Activated naive CD4-positive, alpha-beta T cell treated with anti-CD3 and anti-CD28 coated beads, Interleukin-2, amount 50 U/mL, for 72 hours (primary cell): ENCODE measurements around the gene KCNB1. TPM values are rescaled to one million over a fixed set of nuclear protein-coding genes. Genes with fewer than 3 reads are reported as not detected.

Experiments used
- ATAC-seq, 2 donors: fragments of 150-1000 bp; cut with Tn5 transposase; 2 replicates each; pipeline ENCODE4 v1.10.0; 2021; ENCODE audit warnings: mild to moderate bottlenecking in 2 of 2, moderate library complexity in 2 of 2
- DNase-seq, 2 donors: peaks; one replicate each; pipeline ENCODE4 v3.0.0; 2021 to 2022; ENCODE audit warnings: low spot score in 2 of 2
- H3K27ac Mint-ChIP-seq, 2 donors: one replicate each; pipeline ENCODE4 v1.8.0; 2022; ENCODE audit warnings: mild to moderate bottlenecking in 2 of 2, mixed read lengths in 2 of 2
- H3K36me3 Mint-ChIP-seq, 2 donors: one replicate each; pipeline ENCODE4 v1.8.0; 2022; ENCODE audit warnings: mixed read lengths in 2 of 2
- H3K9me3 Mint-ChIP-seq, 2 donors: one replicate each; pipeline ENCODE4 v1.8.0; 2022; ENCODE audit warnings: mixed read lengths in 2 of 2
- total RNA-seq, 2 donors: library from RNA; stranded (reverse); gene quantifications; one replicate each; pipeline ENCODE4 v1.2.3, GENCODE V29; 2022

The KCNB1 gene
- not detected for total RNA-seq

GRCh38 chr20:49482621-49483017 lies at the start of gene KCNB1:
KCNB1 (minus strand) TSS chr20:49482668; CDS start chr20:49482480, 188 bp downstream.
- H3K27ac Mint-ChIP-seq, result peak within 1 kb of the TSS in 1 of 2 donors; percentile 41
- H3K9me3 Mint-ChIP-seq, result no peaks in the 10 kb centered on the region
- no peaks in the 10 kb centered on the region for H3K36me3 Mint-ChIP-seq
- DNase-seq (peak in 1 of 2 donors; percentile 48), ATAC-seq (peak; percentile 33 to 51)

- peaks cover 0 to 3% of the 10 kb centered on the region in 2 donors for H3K9me3 Mint-ChIP-seq
- ATAC-seq (no peak), DNase-seq (no peak)
- H3K36me3 Mint-ChIP-seq, result no peaks in the 10 kb centered on the region
- H3K27ac Mint-ChIP-seq, result no peak overlapping the region
These were observed 47.0 kb upstream of the KCNB1 start for GRCh38 chr20:49529470-49529869.

GRCh38 chr20:49526568-49526967 lies 44.1 kb upstream of the KCNB1 start:
- DNase-seq, result no peak
- ATAC-seq, result no peak
- peaks cover 0 to 6% of the 10 kb centered on the region in 2 donors for H3K36me3 Mint-ChIP-seq
- no peak overlapping the region for H3K27ac Mint-ChIP-seq
- H3K9me3 Mint-ChIP-seq, result peaks cover 0 to 14% of the 10 kb centered on the region in 2 donors

- no peak for ATAC-seq
- Mint-ChIP-seq H3K27ac (no peak overlapping the region), H3K9me3 (peaks cover 0 to 14% of the 10 kb centered on the region in 2 donors), H3K36me3 (peaks cover 0 to 6% of the 10 kb centered on the region in 2 donors)
- DNase-seq, result no peak
These were observed 43.6 kb upstream of the KCNB1 start for GRCh38 chr20:49526056-49526455.

- ATAC-seq, result no peak
- Mint-ChIP-seq H3K9me3 (peaks cover 0 to 14% of the 10 kb centered on the region in 2 donors), H3K27ac (no peak overlapping the region), H3K36me3 (peaks cover 0 to 6% of the 10 kb centered on the region in 2 donors)
- DNase-seq, result no peak
These were observed 41.4 kb upstream of the KCNB1 start for GRCh38 chr20:49523767-49524360.

GRCh38 chr20:49521356-49521755 lies 38.9 kb upstream of the KCNB1 start:
- Mint-ChIP-seq H3K9me3 (peaks cover 0 to 14% of the 10 kb centered on the region in 2 donors), H3K27ac (no peak overlapping the region), H3K36me3 (peaks cover 0 to 6% of the 10 kb centered on the region in 2 donors)
- DNase-seq (no peak), ATAC-seq (no peak)

- Mint-ChIP-seq H3K9me3 (peaks cover 0 to 13% of the 10 kb centered on the region in 2 donors), H3K36me3 (peaks cover 0 to 6% of the 10 kb centered on the region in 2 donors), H3K27ac (no peak overlapping the region)
- DNase-seq (no peak), ATAC-seq (no peak)
These were observed 37.4 kb upstream of the KCNB1 start for GRCh38 chr20:49519777-49520359.

GRCh38 chr20:49519212-49519712 lies 36.8 kb upstream of the KCNB1 start:
- DNase-seq (no peak), ATAC-seq (no peak)
- Mint-ChIP-seq H3K27ac (no peak overlapping the region), H3K9me3 (peaks cover 0 to 11% of the 10 kb centered on the region in 2 donors), H3K36me3 (peaks cover 0 to 6% of the 10 kb centered on the region in 2 donors)

- Mint-ChIP-seq H3K9me3 (peaks cover 0 to 11% of the 10 kb centered on the region in 2 donors), H3K36me3 (peaks cover 0 to 6% of the 10 kb centered on the region in 2 donors), H3K27ac (no peak overlapping the region)
- no peak for DNase-seq
- ATAC-seq, result no peak
These were observed 36.1 kb upstream of the KCNB1 start for GRCh38 chr20:49518576-49518975.

GRCh38 chr20:49517805-49518100 lies 35.3 kb upstream of the KCNB1 start:
- Mint-ChIP-seq H3K27ac (no peak overlapping the region), H3K9me3 (peaks cover 0 to 7% of the 10 kb centered on the region in 2 donors), H3K36me3 (no peaks in the 10 kb centered on the region)
- DNase-seq (no peak), ATAC-seq (no peak)

- Mint-ChIP-seq H3K9me3 (peaks cover 0 to 4% of the 10 kb centered on the region in 2 donors), H3K36me3 (no peaks in the 10 kb centered on the region), H3K27ac (no peak overlapping the region)
- DNase-seq (no peak), ATAC-seq (no peak)
These were observed 34.7 kb upstream of the KCNB1 start for GRCh38 chr20:49516916-49517804.

GRCh38 chr20:49515586-49515985 lies 33.1 kb upstream of the KCNB1 start:
- no peak for ATAC-seq
- no peaks in the 10 kb centered on the region for H3K36me3 Mint-ChIP-seq
- no peaks in the 10 kb centered on the region for H3K9me3 Mint-ChIP-seq
- no peak for DNase-seq
- no peak overlapping the region for H3K27ac Mint-ChIP-seq

- Mint-ChIP-seq H3K27ac (no peak overlapping the region), H3K9me3 (no peaks in the 10 kb centered on the region), H3K36me3 (no peaks in the 10 kb centered on the region)
- ATAC-seq, result no peak
- DNase-seq, result no peak
These were observed 31.0 kb upstream of the KCNB1 start for GRCh38 chr20:49513517-49513916.

GRCh38 chr20:49513009-49513408 lies 30.5 kb upstream of the KCNB1 start:
- Mint-ChIP-seq H3K36me3 (no peaks in the 10 kb centered on the region), H3K9me3 (no peaks in the 10 kb centered on the region), H3K27ac (no peak overlapping the region)
- ATAC-seq (no peak), DNase-seq (no peak)

GRCh38 chr20:49511788-49512525 lies 29.5 kb upstream of the KCNB1 start:
- ATAC-seq (no peak), DNase-seq (no peak)
- no peak overlapping the region for H3K27ac Mint-ChIP-seq
- H3K36me3 Mint-ChIP-seq, result no peaks in the 10 kb centered on the region
- no peaks in the 10 kb centered on the region for H3K9me3 Mint-ChIP-seq

GRCh38 chr20:49510562-49511122 lies 28.2 kb upstream of the KCNB1 start:
- Mint-ChIP-seq H3K36me3 (no peaks in the 10 kb centered on the region), H3K9me3 (no peaks in the 10 kb centered on the region), H3K27ac (no peak overlapping the region)
- DNase-seq (no peak), ATAC-seq (no peak)
